HCT116 (cell line): ENCODE results near the gene PSMC3IP. TPM values are rescaled to one million over a fixed set of nuclear protein-coding genes. Genes with fewer than 3 reads are reported as not detected.

Experiments
- ATAC-seq: fragments of 200-7000 bp; cut with Tn5 transposase; 2 replicates; pipeline ENCODE4 v1.9.1; 2020; ENCODE audit warnings: mild to moderate bottlenecking, moderate library complexity
- BruUV-seq: library from RNA; stranded (reverse); fragments of 400-500 nt; replicated peaks from 2 replicates; lab custom pipeline; 2021; lab: Mats Ljungman, UMichigan
- CTCF ChIA-PET: fragments of 300-600 bp; sonication (Branson Sonifier 250); formaldehyde crosslinking; loops from one replicate; lab custom pipeline; 2021; ENCODE audit warnings: antibody characterized with exemption; lab: Charles Lee
- POLR2A ChIA-PET: fragments of 300-600, 350-600 bp; sonication (Branson Sonifier 250); formaldehyde crosslinking; loops from one replicate; lab custom pipeline; 2021; ENCODE audit warnings: antibody characterized with exemption; lab: Charles Lee
- RAD21 ChIA-PET, 2 experiments: fragments of 300-600 bp; sonication (Branson Sonifier 250); formaldehyde crosslinking; loops; one replicate each; lab custom pipeline; 2023; ENCODE audit warnings: low total read pairs in 2 of 2; ENCODE audit not compliant: uncharacterized antibody in 2 of 2, unreplicated experiment in 2 of 2, low non-redundant PET in 1 of 2; lab: Charles Lee
- DNase-seq: peaks from one replicate; pipeline ENCODE4 v3.0.0-alpha.2; 2010; ENCODE audit warnings: low read depth, low spot score
- H2AFZ ChIP-seq: fragments of 200-600 bp; shearing (Covaris generic), sonication (generic); 2 replicates; pipeline ENCODE4 v1.6.1; 2017; ENCODE audit warnings: low read depth, mixed run types, mixed read lengths, antibody characterized with exemption, low read length; ENCODE audit not compliant: poor library complexity, severe bottlenecking
- H3K27ac ChIP-seq: 2 replicates; pipeline ENCODE4 v1.5.1; 2012; ENCODE audit warnings: low read depth, low read length
- H3K27me3 ChIP-seq: fragments of 200-600 bp; sonication (generic); 2 replicates; pipeline ENCODE4 v1.6.1; 2016; ENCODE audit warnings: mixed run types, low read length, mixed read lengths; ENCODE audit not compliant: insufficient read depth
- H3K36me3 ChIP-seq, 2 experiments: fragments of 200-500 bp in 1 of 2; fragments of 200-600 bp in 1 of 2; sonication (Bioruptor generic) in 1 of 2; sonication (generic) in 1 of 2; 2 replicates each; pipeline versions ENCODE4 v1.5.1 to v1.6.1; 2014 to 2016; ENCODE audit warnings: low read length in 2 of 2, inconsistent platforms in 1 of 2, mixed read lengths in 1 of 2, mixed run types in 1 of 2; ENCODE audit not compliant: insufficient read depth in 2 of 2, control insufficient read depth in 1 of 2
- H3K4me1 ChIP-seq, 2 experiments: fragments of 200-600 bp in 1 of 2; sonication (generic) in 1 of 2; 2 replicates each; pipeline versions ENCODE4 v1.5.1 to v1.6.1; 2012 to 2017; ENCODE audit warnings: low read length in 2 of 2, inconsistent platforms in 1 of 2, mild to moderate bottlenecking in 1 of 2, mixed read lengths in 1 of 2, mixed run types in 1 of 2, moderate library complexity in 1 of 2; ENCODE audit not compliant: insufficient read depth in 2 of 2, control insufficient read depth in 1 of 2
- H3K4me2 ChIP-seq: fragments of 200-600 bp; sonication (generic); 2 replicates; pipeline ENCODE4 v1.6.1; 2017; ENCODE audit warnings: mixed run types, low read length, mixed read lengths
- H3K4me3 ChIP-seq, 2 experiments: fragments of 200-600 bp in 1 of 2; sonication (generic) in 1 of 2; replicated peaks in 1 of 2; 2 replicates each; pipeline ENCODE4 v1.5.1; 2011 to 2016; ENCODE audit warnings: low read length in 2 of 2, control low read depth in 1 of 2, low read depth in 1 of 2, mild to moderate bottlenecking in 1 of 2, mixed read lengths in 1 of 2, mixed run types in 1 of 2
- H3K79me2 ChIP-seq: fragments of 200-600 bp; sonication (generic); 2 replicates; pipeline ENCODE4 v1.6.1; 2017; ENCODE audit warnings: mild to moderate bottlenecking, mixed run types, low read length, moderate library complexity, mixed read lengths; ENCODE audit not compliant: insufficient read depth
- H3K9ac ChIP-seq: fragments of 200-600 bp; sonication (generic); 2 replicates; pipeline ENCODE4 v1.6.1; 2016; ENCODE audit warnings: low read length, mixed read lengths
- H3K9me2 ChIP-seq: fragments of 200-600 bp; sonication (generic), shearing (Covaris generic); 2 replicates; pipeline ENCODE4 v1.6.1; 2017; ENCODE audit warnings: mixed run types, mild to moderate bottlenecking, moderate library complexity; ENCODE audit not compliant: insufficient read depth
- H3K9me3 ChIP-seq, 2 experiments: fragments of 200-500 bp in 1 of 2; fragments of 200-600 bp in 1 of 2; sonication (Bioruptor generic) in 1 of 2; sonication (generic) in 1 of 2; 2 replicates each; pipeline ENCODE4 v1.6.1; 2014 to 2017; ENCODE audit warnings: low read length in 2 of 2, mixed read lengths in 2 of 2, inconsistent platforms in 1 of 2, low read depth in 1 of 2, mild to moderate bottlenecking in 1 of 2, mixed run types in 1 of 2, moderate library complexity in 1 of 2; ENCODE audit not compliant: control insufficient read depth in 1 of 2, insufficient read depth in 1 of 2
- H4K20me1 ChIP-seq: fragments of 200-600 bp; sonication (generic), shearing (Covaris generic); 2 replicates; pipeline ENCODE4 v1.6.1; 2017; ENCODE audit warnings: mixed run types, mild to moderate bottlenecking, moderate library complexity; ENCODE audit not compliant: insufficient read depth
- CTCF ChIP-seq, 3 experiments: fragments of 200-600 bp in 1 of 3; sonication (generic) in 1 of 3; IDR thresholded peaks in 2 of 3; conservative IDR thresholded peaks in 1 of 3; 2 replicates each; pipeline ENCODE4 v1.5.1; 2012 to 2017; ENCODE audit warnings: low read depth in 2 of 3, low read length in 2 of 3, antibody characterized with exemption in 1 of 3, borderline replicate concordance in 1 of 3, control low read depth in 1 of 3, mild to moderate bottlenecking in 1 of 3, mixed read lengths in 1 of 3, mixed run types in 1 of 3, moderate library complexity in 1 of 3; ENCODE audit not compliant: insufficient read depth in 1 of 3
- EZH2 ChIP-seq: fragments of 200-600 bp; sonication (generic); IDR thresholded peaks from 2 replicates; pipeline ENCODE4 v1.6.1; 2017; ENCODE audit warnings: antibody characterized with exemption, mixed run types
- MAX ChIP-seq: IDR thresholded peaks from 2 replicates; pipeline ENCODE4 v1.6.1; 2012
- POLR2AphosphoS5 ChIP-seq: IDR thresholded peaks from 2 replicates; pipeline ENCODE4 v1.6.1; 2011; ENCODE audit warnings: mild to moderate bottlenecking, low read depth, low read length, moderate library complexity
- RAD21 ChIP-seq: IDR thresholded peaks from 2 replicates; pipeline ENCODE4 v1.6.1; 2012; ENCODE audit warnings: low read depth, mild to moderate bottlenecking
- SIN3A ChIP-seq: IDR thresholded peaks from 2 replicates; pipeline ENCODE4 v1.6.1; 2012; ENCODE audit warnings: low read depth
- SP1 ChIP-seq: IDR thresholded peaks from 2 replicates; pipeline ENCODE4 v1.6.1; 2012; ENCODE audit warnings: low read depth
- SRF ChIP-seq: IDR thresholded peaks from 2 replicates; pipeline ENCODE4 v1.6.1; 2012; ENCODE audit warnings: low read depth
- ZBTB33 ChIP-seq: IDR thresholded peaks from 2 replicates; pipeline ENCODE4 v1.6.1; 2011; ENCODE audit warnings: mild to moderate bottlenecking, low read length, moderate library complexity; ENCODE audit not compliant: insufficient replicate concordance; ENCODE audit errors: extremely low read depth
- intact Hi-C: fragments of 100-400 bp; cut with micrococcal nuclease; formaldehyde crosslinking; loops from 2 replicates; pipeline ENCODE4 v1.10.0; 2022
- total RNA-seq: library from RNA; stranded (reverse); gene quantifications from one replicate; pipeline ENCODE4 v1.2.1, GENCODE V29; 2021; ENCODE audit not compliant: unreplicated experiment

PSMC3IP gene
- total RNA-seq, 1 experiment from 2014 or later, result 24.3 TPM

GRCh38 chr17:42553866-42554249 is 23.7 kb downstream of the PSMC3IP start:
- peak; percentile 47 for ATAC-seq
- Histone ChIP-seq H3K27me3 (no peaks in the 10 kb centered on the region), H3K4me2 (peak overlapping the region; percentile 86), H3K9me2 (no peaks in the 10 kb centered on the region)
- intact Hi-C loops, result no loop called here
- POLR2A ChIA-PET, result no interaction called here
- TF ChIP-seq POLR2AphosphoS5 (no peak), ZBTB33 (no peak), MAX (peak; percentile 15; the same call in 1 of the 2 replicates), SIN3A (no peak), CTCF (IDR thresholded peaks at IDR 0.05 in 2 of 3, conservative IDR thresholded peaks at IDR 0.05 in 1 of 3; ENCODE audit: borderline replicate concordance in 1 of 3, insufficient read depth in 1 of 3, low read depth in 2 of 3, low read length in 2 of 3) (peak in 2 of 3 experiments; percentile 19 to 20; a peak in 1 of 6 replicates), RAD21 (no peak), SRF (no peak), SP1 (no peak), EZH2 (no peak)
- TF ChIP-seq, all 23 proteins: peak for 2
- Histone ChIP-seq H2AFZ (no peak overlapping the region), H3K9me3 (no peaks in the 10 kb centered on the region), H3K79me2 (peaks cover 17% of the 10 kb centered on the region; the same call in 1 of the 2 replicates), H4K20me1 (no peaks in the 10 kb centered on the region), H3K9ac (peak overlapping the region; percentile 97), H3K4me3 (peak overlapping the region; percentile 93 to 99), H3K27ac (peak overlapping the region; percentile 94), H3K36me3 (no peaks in the 10 kb centered on the region), H3K4me1 (peaks cover 6 to 31% of the 10 kb centered on the region in 2 experiments)
- CTCF ChIA-PET, result interaction anchor here (0.9 to 2.1 kb wide), 2 partner anchors 24 to 231 kb away, joined by 3 to 8 read pairs; partner anchors contain the start of gene PSMC3IP
- BruUV-seq, result no TSS peak
- RAD21 ChIA-PET, result no interaction called here
- DNase-seq, result no peak
